Measurements from ENCODE around the gene RALGPS1.

Gene RALGPS1

DNA sequence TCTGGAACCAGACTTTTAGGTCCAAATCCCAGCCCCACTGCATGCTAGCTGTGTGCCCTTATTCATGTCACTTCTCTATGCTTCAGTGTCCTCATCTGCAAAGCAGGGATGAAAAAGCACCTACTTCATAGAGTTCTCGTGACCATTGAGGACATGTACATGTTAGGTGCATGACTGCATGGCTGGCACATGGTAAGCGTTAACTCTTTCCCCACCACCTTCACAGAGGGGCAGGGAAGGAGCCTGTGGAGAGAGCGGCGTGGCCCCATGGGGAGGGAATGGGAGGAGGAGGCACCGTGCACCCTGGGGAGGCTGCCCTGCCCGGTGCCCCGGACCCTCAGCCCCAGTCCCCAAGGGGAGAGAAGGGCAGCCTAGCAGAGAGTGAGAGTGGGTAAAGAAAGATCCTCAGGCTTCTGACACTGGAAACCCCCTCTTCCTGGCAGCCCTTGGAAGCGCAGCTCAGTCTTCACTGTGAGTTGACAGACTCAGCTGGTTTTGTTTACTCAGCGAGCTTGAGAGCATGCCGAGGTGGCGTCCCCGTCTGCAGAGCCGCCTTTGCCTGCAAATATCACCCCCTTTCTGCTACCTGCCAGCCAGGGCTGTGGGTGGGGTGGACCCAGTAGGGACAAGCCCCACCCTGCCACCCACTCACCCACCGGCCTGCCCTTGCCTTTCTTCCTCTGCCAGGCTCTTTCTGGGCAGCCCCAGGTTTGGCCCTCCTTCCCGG is 218.5 kb downstream of the RALGPS1 start:
- no peaks in the 10 kb centered on the region for H3K36me3 ChIP-seq (ENCODE audit: control insufficient read depth, insufficient read depth, low read length)
- H3K27ac ChIP-seq, result no peak overlapping the region
- H3K27me3 ChIP-seq (ENCODE audit: control insufficient read depth, insufficient read depth, low read length), result no peaks in the 10 kb centered on the region
- TF ChIP-seq, protein P1, sequence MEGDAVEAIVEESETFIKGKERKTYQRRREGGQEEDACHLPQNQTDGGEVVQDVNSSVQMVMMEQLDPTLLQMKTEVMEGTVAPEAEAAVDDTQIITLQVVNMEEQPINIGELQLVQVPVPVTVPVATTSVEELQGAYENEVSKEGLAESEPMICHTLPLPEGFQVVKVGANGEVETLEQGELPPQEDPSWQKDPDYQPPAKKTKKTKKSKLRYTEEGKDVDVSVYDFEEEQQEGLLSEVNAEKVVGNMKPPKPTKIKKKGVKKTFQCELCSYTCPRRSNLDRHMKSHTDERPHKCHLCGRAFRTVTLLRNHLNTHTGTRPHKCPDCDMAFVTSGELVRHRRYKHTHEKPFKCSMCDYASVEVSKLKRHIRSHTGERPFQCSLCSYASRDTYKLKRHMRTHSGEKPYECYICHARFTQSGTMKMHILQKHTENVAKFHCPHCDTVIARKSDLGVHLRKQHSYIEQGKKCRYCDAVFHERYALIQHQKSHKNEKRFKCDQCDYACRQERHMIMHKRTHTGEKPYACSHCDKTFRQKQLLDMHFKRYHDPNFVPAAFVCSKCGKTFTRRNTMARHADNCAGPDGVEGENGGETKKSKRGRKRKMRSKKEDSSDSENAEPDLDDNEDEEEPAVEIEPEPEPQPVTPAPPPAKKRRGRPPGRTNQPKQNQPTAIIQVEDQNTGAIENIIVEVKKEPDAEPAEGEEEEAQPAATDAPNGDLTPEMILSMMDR (IDR thresholded peaks at IDR 0.05), result no peak
- no peak overlapping the region for H2AFZ ChIP-seq
- no peaks in the 10 kb centered on the region for H3K4me1 ChIP-seq
- H3K9ac ChIP-seq, result no peak overlapping the region
- H3K9me3 ChIP-seq (ENCODE audit: control insufficient read depth, low read length), result no peaks in the 10 kb centered on the region
- no peaks in the 10 kb centered on the region for H3K79me2 ChIP-seq
- no peak overlapping the region for H3K4me2 ChIP-seq (ENCODE audit: low read length)
- H3K4me3 ChIP-seq (ENCODE audit: low read depth, low read length), result no peak overlapping the region

DNA sequence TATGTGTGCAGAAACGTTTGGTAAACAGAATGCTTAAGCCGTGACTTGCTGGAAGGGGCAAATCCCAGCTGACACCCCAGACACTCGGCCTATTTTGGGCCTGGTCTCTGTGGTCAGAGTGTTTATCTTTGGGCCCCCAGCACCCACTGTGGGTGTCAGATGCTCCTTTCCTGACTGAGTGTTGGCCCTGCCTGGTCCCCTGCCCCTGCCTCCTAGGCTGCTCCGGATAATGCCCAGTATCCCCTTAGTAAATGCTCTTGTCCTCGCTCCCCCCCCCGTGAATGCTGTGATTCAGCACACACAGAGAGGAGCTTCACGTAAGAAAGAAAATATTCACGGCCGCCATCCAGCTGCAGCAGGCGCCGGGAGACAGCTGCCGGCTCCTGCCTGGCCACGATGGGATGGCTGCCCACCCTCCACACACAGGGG is 219.2 kb downstream of the RALGPS1 start:
- Histone ChIP-seq H2AFZ (no peak overlapping the region), H3K4me2 (ENCODE audit: low read length) (no peak overlapping the region), H3K4me1 (no peaks in the 10 kb centered on the region), H3K9me3 (ENCODE audit: control insufficient read depth, low read length) (no peaks in the 10 kb centered on the region), H3K9ac (no peak overlapping the region), H3K27ac (no peak overlapping the region), H3K36me3 (ENCODE audit: control insufficient read depth, insufficient read depth, low read length) (no peaks in the 10 kb centered on the region), H3K4me3 (ENCODE audit: low read depth, low read length) (no peak overlapping the region), H3K27me3 (ENCODE audit: control insufficient read depth, insufficient read depth, low read length) (no peaks in the 10 kb centered on the region), H3K79me2 (no peaks in the 10 kb centered on the region)
- TF ChIP-seq, protein P1 (IDR thresholded peaks at IDR 0.05), result no peak

DNA sequence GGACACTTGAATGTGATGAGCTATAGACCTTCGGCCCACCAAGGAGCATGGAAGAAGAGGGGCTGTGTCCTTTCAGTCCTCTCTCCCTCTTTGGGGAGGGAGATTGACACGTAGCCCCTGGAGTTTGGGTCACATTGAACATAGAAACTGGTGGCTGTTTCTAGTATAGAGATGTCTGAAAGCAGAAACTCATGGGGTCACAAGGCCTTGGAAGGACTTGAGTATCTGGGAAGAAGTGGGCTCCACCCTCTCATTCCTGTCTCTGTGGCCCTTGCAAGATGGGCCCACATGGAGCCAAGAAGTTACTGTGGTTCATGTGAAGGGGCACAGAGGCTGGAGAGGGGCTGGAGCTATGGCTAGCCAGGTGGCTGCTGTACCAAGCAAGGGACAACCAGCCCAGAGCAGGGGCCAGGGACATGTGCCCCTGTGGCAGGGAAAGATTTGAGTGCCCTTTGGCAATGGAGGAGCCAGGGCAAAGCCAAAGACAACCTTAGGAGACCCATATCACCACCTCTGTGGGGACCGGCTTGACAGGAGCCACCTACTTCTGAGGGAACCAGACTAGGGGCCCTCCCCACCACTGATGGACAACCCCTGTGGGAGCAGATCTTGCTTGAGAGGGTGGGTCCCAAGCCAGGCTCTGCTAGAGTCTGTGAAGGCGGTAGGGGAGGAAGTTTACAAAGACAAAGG is 220.6 kb downstream of the RALGPS1 start:
- no peaks in the 10 kb centered on the region for H3K9me3 ChIP-seq (ENCODE audit: control insufficient read depth, low read length)
- TF ChIP-seq, protein P1 (IDR thresholded peaks at IDR 0.05), result no peak
- no peaks in the 10 kb centered on the region for H3K4me1 ChIP-seq
- no peak overlapping the region for H3K4me3 ChIP-seq (ENCODE audit: low read depth, low read length)
- H3K27ac ChIP-seq, result no peak overlapping the region
- H2AFZ ChIP-seq, result no peak overlapping the region
- no peak overlapping the region for H3K4me2 ChIP-seq (ENCODE audit: low read length)
- no peak overlapping the region for H3K9ac ChIP-seq
- H3K36me3 ChIP-seq (ENCODE audit: control insufficient read depth, insufficient read depth, low read length), result no peaks in the 10 kb centered on the region
- no peaks in the 10 kb centered on the region for H3K79me2 ChIP-seq
- no peaks in the 10 kb centered on the region for H3K27me3 ChIP-seq (ENCODE audit: control insufficient read depth, insufficient read depth, low read length)

DNA sequence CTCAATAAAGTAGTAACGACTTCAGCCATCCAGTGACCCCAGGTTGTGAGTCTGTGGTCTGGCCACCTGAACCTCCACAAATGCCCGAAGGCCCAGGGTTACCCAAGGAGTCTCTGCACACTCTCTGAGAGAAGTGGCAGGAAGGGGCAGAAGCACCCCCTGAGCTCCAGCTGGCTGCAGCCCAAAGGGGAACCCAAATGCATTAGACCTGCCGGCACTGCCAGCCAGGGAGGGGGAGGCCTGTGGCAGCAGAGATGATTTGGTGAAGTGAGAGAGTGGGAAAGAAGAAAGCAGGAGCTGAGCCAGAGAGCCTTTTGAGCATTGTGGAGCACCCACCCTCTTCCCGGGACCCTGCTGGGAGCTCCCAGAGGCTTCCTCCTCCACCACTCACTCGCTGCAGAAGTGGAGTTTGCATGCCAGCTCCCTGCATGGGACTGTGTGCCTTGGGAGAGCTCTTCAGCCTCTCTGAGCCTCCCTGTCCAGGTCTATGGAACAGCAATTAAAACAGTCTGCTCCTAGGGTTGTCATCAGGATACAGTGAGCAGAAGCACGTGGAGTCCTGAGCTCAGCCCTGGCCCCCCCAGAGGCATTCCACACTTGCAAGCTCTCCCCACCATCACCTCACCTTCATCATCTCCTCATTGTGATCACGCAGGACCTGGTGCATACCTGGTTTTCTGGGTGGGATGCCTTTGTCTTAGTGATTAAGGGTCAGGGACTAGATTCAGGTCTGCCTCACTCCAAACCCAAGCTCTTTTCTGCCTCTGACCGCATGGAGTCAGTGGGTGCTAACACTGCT is 221.7 kb downstream of the RALGPS1 start:
- Histone ChIP-seq H3K9me3 (ENCODE audit: control insufficient read depth, low read length) (no peaks in the 10 kb centered on the region), H3K4me3 (ENCODE audit: low read depth, low read length) (no peak overlapping the region), H2AFZ (no peak overlapping the region), H3K4me2 (ENCODE audit: low read length) (no peak overlapping the region), H3K36me3 (ENCODE audit: control insufficient read depth, insufficient read depth, low read length) (no peaks in the 10 kb centered on the region), H3K27me3 (ENCODE audit: control insufficient read depth, insufficient read depth, low read length) (no peaks in the 10 kb centered on the region), H3K27ac (no peak overlapping the region), H3K4me1 (no peaks in the 10 kb centered on the region), H3K9ac (no peak overlapping the region), H3K79me2 (no peaks in the 10 kb centered on the region)
- TF ChIP-seq, protein P1 (IDR thresholded peaks at IDR 0.05), result no peak

All from parathyroid adenoma (tissue), 2 donors.